ENCODE data around the gene SLC2A6. TPM values are rescaled to one million over a fixed set of nuclear protein-coding genes. Genes with fewer than 3 reads are reported as not detected.

The SLC2A6 gene
- total RNA-seq, 4 donors from 2014 or later = 0.95 to 10.7 (median 2.2) TPM

- Histone ChIP-seq H3K4me3 (no peak overlapping the region), H3K9me3 (no peaks in the 10 kb centered on the region), H3K27ac (no peak overlapping the region), H3K4me1 (peaks cover 0 to 13% (median 3%) of the 10 kb centered on the region in 4 donors), H3K36me3 (peaks cover 0 to 16% (median 0%) of the 10 kb centered on the region in 3 donors), H3K27me3 (no peaks in the 10 kb centered on the region)
- DNase-seq = no peak
- TF ChIP-seq, protein P1, sequence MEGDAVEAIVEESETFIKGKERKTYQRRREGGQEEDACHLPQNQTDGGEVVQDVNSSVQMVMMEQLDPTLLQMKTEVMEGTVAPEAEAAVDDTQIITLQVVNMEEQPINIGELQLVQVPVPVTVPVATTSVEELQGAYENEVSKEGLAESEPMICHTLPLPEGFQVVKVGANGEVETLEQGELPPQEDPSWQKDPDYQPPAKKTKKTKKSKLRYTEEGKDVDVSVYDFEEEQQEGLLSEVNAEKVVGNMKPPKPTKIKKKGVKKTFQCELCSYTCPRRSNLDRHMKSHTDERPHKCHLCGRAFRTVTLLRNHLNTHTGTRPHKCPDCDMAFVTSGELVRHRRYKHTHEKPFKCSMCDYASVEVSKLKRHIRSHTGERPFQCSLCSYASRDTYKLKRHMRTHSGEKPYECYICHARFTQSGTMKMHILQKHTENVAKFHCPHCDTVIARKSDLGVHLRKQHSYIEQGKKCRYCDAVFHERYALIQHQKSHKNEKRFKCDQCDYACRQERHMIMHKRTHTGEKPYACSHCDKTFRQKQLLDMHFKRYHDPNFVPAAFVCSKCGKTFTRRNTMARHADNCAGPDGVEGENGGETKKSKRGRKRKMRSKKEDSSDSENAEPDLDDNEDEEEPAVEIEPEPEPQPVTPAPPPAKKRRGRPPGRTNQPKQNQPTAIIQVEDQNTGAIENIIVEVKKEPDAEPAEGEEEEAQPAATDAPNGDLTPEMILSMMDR (IDR thresholded peaks at IDR 0.05) = no peak
- no peak for TF ChIP-seq POLR2A (IDR thresholded peaks at IDR 0.05)
Measured at GRCh38 chr9:133470427-133470924, 8.4 kb downstream of the SLC2A6 start.

- DNase-seq = no peak
- H3K27me3 ChIP-seq = no peaks in the 10 kb centered on the region
- H3K27ac ChIP-seq = no peak overlapping the region
- H3K9me3 ChIP-seq = no peaks in the 10 kb centered on the region
- peaks cover 0 to 17% (median 0%) of the 10 kb centered on the region in 3 donors for H3K36me3 ChIP-seq
- no peak for TF ChIP-seq POLR2A (IDR thresholded peaks at IDR 0.05)
- H3K4me3 ChIP-seq = no peak overlapping the region
- H3K4me1 ChIP-seq = peaks cover 0 to 13% (median 0%) of the 10 kb centered on the region in 4 donors
Measured at GRCh38 chr9:133468777-133469421, 10.0 kb downstream of the SLC2A6 start.

DNA sequence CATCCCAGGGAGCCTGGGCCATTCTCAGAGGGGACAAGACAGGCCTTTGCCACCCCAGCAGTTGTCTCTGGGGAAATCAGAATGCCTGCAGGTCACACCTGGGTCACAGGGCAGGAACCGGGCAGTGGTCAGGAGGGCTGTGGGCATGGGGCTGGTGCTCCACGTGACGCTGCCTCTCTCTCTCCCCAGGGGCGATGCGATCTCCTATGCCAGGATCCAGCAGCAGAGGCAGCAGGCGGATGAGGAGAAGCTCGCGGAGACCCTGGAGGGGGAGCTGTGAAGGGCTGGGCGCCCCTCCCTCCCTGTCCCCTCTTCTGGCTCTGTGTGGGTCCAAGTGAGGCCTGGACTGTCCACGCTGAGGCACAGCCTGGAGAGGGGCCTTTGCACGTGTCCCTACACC lies 10.5 kb downstream of the SLC2A6 start:
- H3K27me3 ChIP-seq = no peaks in the 10 kb centered on the region
- no peaks in the 10 kb centered on the region for H3K9me3 ChIP-seq
- DNase-seq = no peak
- H3K27ac ChIP-seq = no peak overlapping the region
- peaks cover 0 to 13% (median 0%) of the 10 kb centered on the region in 4 donors for H3K4me1 ChIP-seq
- peaks cover 0 to 22% (median 0%) of the 10 kb centered on the region in 3 donors for H3K36me3 ChIP-seq
- H3K4me3 ChIP-seq = no peak overlapping the region
- TF ChIP-seq, protein P1 (IDR thresholded peaks at IDR 0.05) = no peak
- no peak for TF ChIP-seq POLR2A (IDR thresholded peaks at IDR 0.05)

DNA sequence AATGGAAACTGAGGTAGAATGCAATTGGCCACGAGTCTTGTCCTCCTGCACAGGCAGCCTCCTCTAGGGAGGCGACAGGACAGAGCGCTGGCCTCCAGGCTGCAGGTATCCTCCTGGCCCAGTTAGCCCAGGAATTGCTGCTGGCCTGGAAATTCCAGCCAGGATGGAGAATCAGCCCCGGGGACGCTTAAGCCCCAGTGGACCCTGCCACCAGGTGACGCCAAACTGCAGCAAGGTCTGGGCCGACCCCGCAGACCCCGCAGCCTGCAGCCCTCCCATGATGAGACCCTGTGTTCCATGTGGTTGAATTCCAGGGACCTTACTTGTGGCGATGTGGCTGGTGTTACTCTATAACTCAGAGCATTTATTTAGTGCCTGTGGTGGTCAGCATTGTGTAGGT lies 11.8 kb downstream of the SLC2A6 start:
- no peak for DNase-seq
- H3K36me3 ChIP-seq = peaks cover 0 to 24% (median 0%) of the 10 kb centered on the region in 3 donors
- H3K4me1 ChIP-seq = peaks cover 0 to 16% (median 0%) of the 10 kb centered on the region in 4 donors
- H3K4me3 ChIP-seq = no peak overlapping the region
- no peak overlapping the region for H3K27ac ChIP-seq
- H3K27me3 ChIP-seq = no peaks in the 10 kb centered on the region
- H3K9me3 ChIP-seq = no peaks in the 10 kb centered on the region
- TF ChIP-seq, protein P1 (IDR thresholded peaks at IDR 0.05) = no peak
- TF ChIP-seq POLR2A (IDR thresholded peaks at IDR 0.05) = no peak

DNA sequence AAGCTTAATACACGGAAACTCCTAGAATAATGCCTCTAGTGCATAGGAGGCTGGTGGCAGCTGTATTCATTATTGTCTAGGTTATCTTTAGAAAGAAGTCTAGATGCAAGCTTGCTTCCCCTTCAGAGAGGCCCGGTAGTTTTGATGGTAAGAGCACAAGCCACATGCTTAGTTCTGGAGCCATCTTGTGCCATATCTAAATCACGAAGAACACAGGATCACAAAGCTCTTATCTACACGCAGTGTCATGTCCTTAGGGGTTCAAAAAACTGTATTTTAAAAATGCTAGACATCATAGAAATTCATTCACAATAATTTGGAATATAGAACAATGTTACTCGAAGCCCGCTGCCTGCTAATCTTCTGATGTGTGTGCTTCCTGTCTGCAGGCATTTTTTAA lies 12.9 kb downstream of the SLC2A6 start:
- H3K36me3 ChIP-seq = peaks cover 0 to 24% (median 0%) of the 10 kb centered on the region in 3 donors
- no peak overlapping the region for H3K27ac ChIP-seq
- no peaks in the 10 kb centered on the region for H3K27me3 ChIP-seq
- no peak for DNase-seq
- H3K9me3 ChIP-seq = no peaks in the 10 kb centered on the region
- no peak for TF ChIP-seq POLR2A (IDR thresholded peaks at IDR 0.05)
- TF ChIP-seq, protein P1 (IDR thresholded peaks at IDR 0.05) = no peak
- peaks cover 0 to 23% (median 0%) of the 10 kb centered on the region in 4 donors for H3K4me1 ChIP-seq
- no peak overlapping the region for H3K4me3 ChIP-seq

- TF ChIP-seq, protein P1 (IDR thresholded peaks at IDR 0.05) = no peak
- TF ChIP-seq POLR2A (IDR thresholded peaks at IDR 0.05) = no peak
- Histone ChIP-seq H3K36me3 (peaks cover 0 to 24% (median 0%) of the 10 kb centered on the region in 3 donors), H3K9me3 (no peaks in the 10 kb centered on the region), H3K4me1 (peaks cover 0 to 18% (median 0%) of the 10 kb centered on the region in 4 donors), H3K27me3 (no peaks in the 10 kb centered on the region), H3K4me3 (no peak overlapping the region), H3K27ac (no peak overlapping the region)
- no peak for DNase-seq
Measured at GRCh38 chr9:133464638-133465037, 14.3 kb downstream of the SLC2A6 start.
